ENCODE results near the gene SP6.

- TF ChIP-seq CTCF (IDR thresholded peaks at IDR 0.05) (no peak), ZFX (IDR thresholded peaks at IDR 0.05; ENCODE audit: borderline replicate concordance) (no peak)
Observed at GRCh38 chr17:47891545-47892088, 40.7 kb upstream of the SP6 start.
